Measurements from ENCODE around the gene STK32A. TPM values are rescaled to one million over a fixed set of nuclear protein-coding genes. Genes with fewer than 3 reads are reported as not detected.

STK32A gene
- total RNA-seq, 1 donor from 2014 or later: 5.3 TPM

DNA sequence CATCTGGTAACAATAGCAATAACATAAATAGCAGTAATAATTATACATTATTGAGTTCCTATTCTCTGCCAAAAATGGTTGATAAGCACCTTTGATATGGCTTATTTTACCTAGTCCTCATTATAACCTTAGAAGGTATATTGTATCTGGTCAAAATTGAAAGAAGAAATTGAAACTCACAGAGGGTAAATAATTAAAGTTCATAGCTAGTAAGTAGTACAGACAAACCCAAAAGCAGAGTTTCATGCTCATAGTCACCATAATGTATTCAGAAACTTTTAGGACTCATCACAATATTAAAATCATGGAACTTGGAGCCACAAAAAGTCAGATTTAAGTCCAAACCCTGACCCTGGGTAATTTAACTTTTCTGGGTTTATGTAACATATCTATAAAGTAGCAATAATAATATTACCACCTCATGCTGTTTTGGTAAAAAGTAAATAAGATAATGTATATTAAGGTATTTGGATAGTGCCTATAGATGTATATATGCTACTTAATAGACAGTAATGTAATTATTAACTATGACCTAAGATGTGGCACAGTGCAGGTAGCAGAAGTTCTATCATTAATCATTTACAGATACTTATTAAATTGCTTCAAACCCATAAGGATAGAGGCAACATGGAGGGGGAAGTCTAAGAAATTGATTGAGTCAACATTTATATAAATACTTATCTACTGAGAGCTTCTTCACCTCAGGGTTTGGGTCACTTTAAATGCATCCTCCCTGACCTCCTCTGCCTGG is 32.4 kb downstream of the STK32A start:
- no peak for DNase-seq (ENCODE audit: extremely low spot score, unreplicated experiment)
- TF ChIP-seq CTCF (conservative IDR thresholded peaks at IDR 0.05): no peak
- H3K4me1 Mint-ChIP-seq (ENCODE audit: unreplicated experiment): no peaks in the 10 kb centered on the region
- peaks cover 9% of the 10 kb centered on the region for H3K27me3 Mint-ChIP-seq
- H3K4me3 Mint-ChIP-seq: no peak overlapping the region
- no peak overlapping the region for H3K27ac Mint-ChIP-seq
- H3K9me3 Mint-ChIP-seq: no peaks in the 10 kb centered on the region
- H3K36me3 Mint-ChIP-seq: no peaks in the 10 kb centered on the region

DNA sequence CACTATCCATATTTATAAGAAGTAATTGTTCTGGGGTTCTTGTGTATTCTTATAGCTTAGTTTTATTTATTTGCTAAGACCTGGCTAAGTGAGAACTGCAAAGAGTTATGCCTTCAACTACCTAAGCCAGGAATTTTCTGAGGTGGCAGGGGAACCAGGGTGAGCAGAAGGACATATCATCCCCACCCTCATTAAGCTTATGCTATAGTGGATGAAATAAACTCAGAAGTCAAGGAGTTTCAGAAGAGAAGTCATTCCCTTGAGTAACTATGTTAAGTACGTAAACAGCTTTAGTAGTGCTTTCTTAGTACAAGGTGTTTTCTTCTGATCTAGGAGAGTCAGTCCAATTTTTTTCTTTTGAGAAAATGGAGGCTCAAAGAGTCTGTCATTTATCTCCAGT is 41.7 kb downstream of the STK32A start:
- H3K9me3 Mint-ChIP-seq: peaks cover 9% of the 10 kb centered on the region
- H3K36me3 Mint-ChIP-seq: no peaks in the 10 kb centered on the region
- no peaks in the 10 kb centered on the region for H3K4me1 Mint-ChIP-seq (ENCODE audit: unreplicated experiment)
- no peak overlapping the region for H3K4me3 Mint-ChIP-seq
- no peak for TF ChIP-seq CTCF (conservative IDR thresholded peaks at IDR 0.05)
- no peak for DNase-seq (ENCODE audit: extremely low spot score, unreplicated experiment)
- H3K27ac Mint-ChIP-seq: no peak overlapping the region
- H3K27me3 Mint-ChIP-seq: peaks cover 11% of the 10 kb centered on the region

DNA sequence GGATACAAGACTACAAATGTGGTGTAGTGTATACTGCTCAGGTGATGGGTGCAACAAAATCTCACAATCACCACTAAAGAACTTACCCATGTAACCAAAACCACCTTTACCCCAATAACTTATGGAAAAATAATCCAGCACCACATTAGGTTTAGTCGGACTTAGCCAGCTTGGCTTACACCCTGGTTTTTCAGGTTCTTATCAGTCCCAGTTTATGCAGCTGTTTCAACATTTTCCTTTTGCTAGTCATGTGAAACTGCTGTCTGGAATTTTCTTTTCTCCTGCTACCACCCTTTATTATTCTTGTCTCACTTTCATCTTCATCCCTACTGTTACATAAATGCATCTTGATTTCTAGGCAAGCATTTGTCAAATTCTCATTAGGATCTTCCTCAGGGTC is 51.5 kb downstream of the STK32A start:
- Mint-ChIP-seq H3K36me3 (no peaks in the 10 kb centered on the region), H3K27me3 (peaks cover 3% of the 10 kb centered on the region), H3K4me1 (ENCODE audit: unreplicated experiment) (no peaks in the 10 kb centered on the region), H3K27ac (no peak overlapping the region), H3K9me3 (peaks cover 3% of the 10 kb centered on the region), H3K4me3 (no peak overlapping the region)
- no peak for TF ChIP-seq CTCF (conservative IDR thresholded peaks at IDR 0.05)
- DNase-seq (ENCODE audit: extremely low spot score, unreplicated experiment): no peak

DNA sequence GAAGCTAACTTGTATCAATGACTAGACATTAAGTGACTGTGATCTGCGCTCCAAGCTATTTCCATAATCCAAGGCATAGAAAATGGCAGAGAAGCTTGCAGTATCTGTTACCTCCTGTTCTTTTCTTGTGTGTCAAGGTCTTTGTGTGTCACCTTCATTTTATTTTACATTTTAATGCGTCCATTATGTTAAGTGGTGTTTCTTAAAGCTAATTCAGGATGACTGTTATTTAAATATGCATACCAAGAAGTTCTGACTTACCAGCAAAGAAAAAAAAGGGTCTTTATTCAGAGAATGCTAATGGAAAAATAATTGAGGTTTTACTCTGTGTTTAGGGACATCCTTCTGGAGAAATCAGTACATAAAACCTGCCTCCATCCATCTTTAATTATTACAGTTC is 52.3 kb downstream of the STK32A start:
- Mint-ChIP-seq H3K4me1 (ENCODE audit: unreplicated experiment) (no peaks in the 10 kb centered on the region), H3K9me3 (peaks cover 2% of the 10 kb centered on the region), H3K36me3 (no peaks in the 10 kb centered on the region), H3K27ac (no peak overlapping the region), H3K27me3 (peaks cover 3% of the 10 kb centered on the region), H3K4me3 (no peak overlapping the region)
- no peak for DNase-seq (ENCODE audit: extremely low spot score, unreplicated experiment)
- TF ChIP-seq CTCF (conservative IDR thresholded peaks at IDR 0.05): no peak

DNA sequence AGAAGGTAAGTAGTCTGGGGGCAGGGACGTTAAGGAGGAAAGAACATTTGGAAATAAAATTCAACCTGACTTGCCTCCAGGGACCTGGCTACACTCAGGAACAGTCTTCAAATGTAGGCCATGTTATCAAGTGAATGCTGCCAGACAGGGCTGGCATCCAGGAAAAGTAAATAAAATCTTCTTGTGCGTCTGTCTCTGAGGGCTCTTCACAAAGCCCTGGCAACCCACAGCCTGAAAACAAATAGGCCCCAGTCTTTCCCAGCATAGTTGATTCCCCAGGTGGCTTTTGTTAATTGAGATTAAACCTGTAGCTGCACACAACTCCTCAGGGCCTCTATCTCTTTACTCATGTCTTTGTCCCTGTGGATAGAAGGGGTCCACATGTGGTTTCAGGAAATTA is 55.4 kb downstream of the STK32A start:
- Mint-ChIP-seq H3K4me1 (ENCODE audit: unreplicated experiment) (no peaks in the 10 kb centered on the region), H3K27me3 (peaks cover 3% of the 10 kb centered on the region), H3K27ac (no peak overlapping the region), H3K9me3 (peaks cover 5% of the 10 kb centered on the region), H3K36me3 (no peaks in the 10 kb centered on the region), H3K4me3 (no peak overlapping the region)
- TF ChIP-seq CTCF (conservative IDR thresholded peaks at IDR 0.05): no peak
- DNase-seq (ENCODE audit: extremely low spot score, unreplicated experiment): no peak
